ENCODE data around the gene RNF151.

Gene RNF151

GRCh38 chr16:1992704-1993317 lies 26.2 kb downstream of the RNF151 start:
- DNase-seq = no peak

- DNase-seq = peak; percentile 20
These were observed 27.1 kb downstream of the RNF151 start for GRCh38 chr16:1993731-1994131.

GRCh38 chr16:1997494-1998359 lies 31.1 kb downstream of the RNF151 start:
- DNase-seq = no peak

DNA sequence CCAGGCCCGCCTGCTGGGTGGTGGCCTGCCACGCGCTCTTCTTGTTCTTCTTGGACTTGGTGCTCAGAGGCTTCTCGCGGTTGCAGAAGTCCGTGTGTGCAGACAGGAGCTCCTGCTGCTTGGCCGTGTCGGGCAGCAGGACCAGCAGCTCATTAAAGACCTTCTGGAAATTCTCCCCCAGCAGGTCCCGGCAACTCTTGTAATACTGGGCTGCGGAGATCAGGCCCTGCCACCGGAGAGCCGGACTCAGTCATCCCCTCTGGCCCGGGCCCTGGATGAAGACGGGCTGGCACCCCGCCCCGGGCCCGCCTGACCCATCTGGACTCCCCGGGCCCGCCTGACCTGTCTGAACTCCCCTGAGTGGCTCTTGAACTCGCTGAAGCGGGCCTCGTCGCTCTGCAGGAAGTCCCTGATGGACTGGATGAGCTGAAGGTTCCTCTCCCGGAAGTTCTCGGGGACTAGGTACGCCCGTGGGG lies 31.7 kb downstream of the RNF151 start:
- no peak for DNase-seq

DNA sequence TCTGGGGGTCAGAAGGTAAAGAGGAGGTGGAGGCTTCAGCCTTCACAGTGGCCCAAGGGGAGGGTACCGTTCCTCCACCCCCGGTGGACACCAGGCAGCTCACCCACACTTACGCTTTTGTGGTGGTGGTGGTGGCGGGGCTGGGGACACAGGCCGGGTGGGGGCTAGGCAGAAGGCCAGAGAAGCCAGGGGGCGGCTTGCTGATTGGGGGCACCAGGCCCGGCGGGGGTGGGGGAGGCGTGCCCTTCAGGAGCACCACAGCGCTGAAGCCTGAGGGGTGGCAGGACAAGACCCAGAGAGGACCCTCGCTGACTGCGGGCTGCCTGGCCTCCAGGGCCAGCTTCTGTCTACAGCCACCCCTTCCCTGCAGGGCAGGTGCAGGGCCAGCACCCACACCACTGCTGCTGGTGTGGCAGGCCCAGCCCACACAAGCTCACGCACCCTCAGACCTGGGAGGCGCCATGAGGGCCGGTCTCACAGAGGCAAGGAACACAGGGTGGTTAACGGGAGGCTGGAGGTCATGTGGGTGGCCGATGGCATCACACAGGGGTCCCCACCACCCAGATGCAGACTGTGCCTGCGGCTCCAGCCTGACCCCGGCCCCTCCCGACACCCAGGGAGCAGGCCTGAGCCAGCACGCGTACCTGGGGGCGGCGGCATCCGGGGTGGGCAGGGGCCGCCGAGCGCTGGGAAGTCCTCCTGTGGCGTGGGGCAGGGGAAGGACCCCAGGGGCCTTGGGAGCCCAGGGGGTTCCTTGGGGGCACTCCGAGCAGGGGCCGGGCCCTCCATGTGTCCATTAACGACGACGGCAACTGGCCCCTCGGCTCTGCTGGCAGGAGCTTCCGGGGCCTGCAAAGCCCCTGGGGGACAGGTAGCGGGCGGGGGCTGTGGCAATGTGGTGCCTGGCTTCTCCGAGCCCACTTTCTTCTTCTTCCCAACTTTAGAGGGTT lies 32.5 kb downstream of the RNF151 start:
- no peak for DNase-seq

DNA sequence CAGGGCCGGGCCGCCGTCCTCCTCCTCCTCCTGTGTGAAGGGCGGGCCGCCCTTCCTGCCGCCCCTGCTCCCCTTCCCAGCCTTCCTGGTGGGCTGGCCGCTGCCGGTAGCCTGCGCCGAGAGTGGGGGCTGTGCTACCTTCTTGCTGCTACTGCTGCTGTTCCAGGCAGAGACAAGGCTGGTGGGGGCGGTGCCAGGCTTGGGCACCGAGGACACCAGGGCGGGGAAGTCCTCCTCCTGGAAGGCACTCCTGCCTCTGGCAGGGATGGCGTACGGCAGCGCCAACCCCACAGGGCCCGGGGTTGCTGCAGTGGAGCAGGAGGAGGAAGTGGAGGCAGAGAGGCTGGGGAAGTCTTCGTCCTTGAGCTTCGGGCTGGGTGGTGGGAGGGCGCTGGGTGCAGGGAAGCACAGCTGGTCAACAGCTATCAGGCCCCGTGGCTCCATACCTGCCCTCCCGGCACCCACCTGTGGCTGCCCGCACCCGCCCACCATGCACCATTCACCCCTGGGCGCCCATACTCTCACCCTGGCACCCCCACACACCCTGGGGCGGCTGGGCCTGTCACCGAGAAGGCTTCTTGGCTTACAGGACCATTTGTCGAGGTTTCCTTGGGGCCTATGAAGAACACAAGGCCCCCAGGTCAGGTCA lies 33.3 kb downstream of the RNF151 start:
- no peak for DNase-seq

GRCh38 chr16:2001035-2001434 lies 34.4 kb downstream of the RNF151 start:
- DNase-seq = no peak

DNA sequence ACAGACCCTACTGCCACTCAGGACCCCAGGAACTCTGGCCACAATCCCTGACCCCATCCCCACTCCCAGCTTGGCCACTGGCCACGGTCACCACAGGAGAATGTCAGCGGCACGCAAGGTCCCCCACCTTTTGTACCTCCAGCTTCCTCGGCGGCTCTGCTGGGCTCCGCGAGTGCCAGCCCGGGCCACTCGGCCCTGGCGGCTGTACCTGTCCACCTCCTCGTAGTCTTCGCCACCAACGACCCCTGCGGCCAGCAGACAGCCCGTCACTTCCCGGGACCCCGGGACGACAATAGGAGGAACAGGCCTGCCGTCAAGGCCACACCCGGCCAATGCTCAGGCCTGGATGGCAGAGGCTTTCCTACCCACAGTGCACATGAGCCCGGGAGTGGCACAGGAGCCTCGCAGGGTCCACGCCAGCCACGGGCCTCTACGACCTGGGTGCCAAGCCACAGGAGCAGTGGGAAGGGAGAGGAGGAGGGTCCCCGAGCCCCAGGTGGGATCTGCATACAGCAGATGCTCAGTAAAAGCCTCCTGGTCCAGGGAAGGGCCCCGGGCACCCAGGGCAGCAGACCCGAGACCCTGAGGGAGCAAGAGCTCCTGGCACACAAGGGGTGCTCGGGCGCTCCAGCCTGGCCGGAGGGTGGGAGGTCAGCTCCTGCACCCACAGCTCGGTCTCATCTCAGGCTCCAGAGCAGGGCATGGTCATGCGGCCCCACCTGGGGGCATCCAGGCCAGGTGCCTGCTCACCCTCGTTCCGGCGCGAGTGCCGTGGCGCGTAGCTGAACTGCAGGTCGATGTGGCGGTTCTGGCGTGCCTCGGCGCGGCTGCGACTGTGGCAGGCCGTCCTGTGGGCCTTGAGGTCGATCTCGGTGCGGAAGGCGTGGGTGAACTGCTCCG lies 35.0 kb downstream of the RNF151 start:
- no peak for DNase-seq

GRCh38 chr16:2002406-2003230 lies 36.0 kb downstream of the RNF151 start:
- no peak for DNase-seq

- no peak for DNase-seq
These were observed 36.7 kb downstream of the RNF151 start for GRCh38 chr16:2003231-2003826.

- DNase-seq = peak; percentile 85
These were observed 37.4 kb downstream of the RNF151 start for GRCh38 chr16:2003827-2004641.

DNA sequence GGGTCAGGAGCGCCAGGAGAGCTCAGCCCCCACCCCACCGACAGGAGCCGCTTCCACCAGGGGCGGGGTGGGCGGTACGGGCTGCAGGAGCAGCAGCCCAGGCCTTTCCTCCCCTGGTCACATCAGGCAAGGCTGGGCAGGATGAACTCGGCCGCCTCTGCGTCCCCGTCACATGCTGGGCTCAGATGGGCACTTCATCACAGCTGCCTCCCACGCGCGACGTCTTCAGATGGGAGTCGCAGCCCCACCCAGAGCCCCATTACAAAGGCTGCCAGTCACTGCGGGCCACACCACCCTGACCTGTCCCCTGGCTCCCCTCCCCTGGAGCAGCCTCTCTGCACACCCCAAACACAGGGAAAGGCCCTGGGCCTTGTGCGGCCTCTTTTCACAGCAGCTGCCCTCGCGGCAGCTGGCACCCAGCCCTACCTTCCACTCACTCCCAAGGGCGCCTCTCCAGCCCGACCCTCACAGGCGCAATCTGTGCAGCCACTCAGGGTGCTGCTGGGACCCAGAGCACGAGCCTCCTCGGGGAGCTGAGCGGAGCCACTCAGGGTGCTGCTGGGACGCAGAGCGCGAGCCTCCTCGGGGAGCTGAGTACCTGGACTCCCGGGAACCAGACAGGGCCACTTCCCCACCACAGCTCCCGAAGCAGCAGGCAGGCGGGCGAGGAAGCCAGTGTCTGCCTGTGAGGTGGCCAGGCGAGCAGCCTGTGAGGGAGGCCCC lies 38.3 kb downstream of the RNF151 start:
- no peak for DNase-seq

- no peak for DNase-seq
These were observed 39.0 kb downstream of the RNF151 start for GRCh38 chr16:2005646-2006045.

- DNase-seq = no peak
These were observed 39.7 kb downstream of the RNF151 start for GRCh38 chr16:2006317-2006716.

DNA sequence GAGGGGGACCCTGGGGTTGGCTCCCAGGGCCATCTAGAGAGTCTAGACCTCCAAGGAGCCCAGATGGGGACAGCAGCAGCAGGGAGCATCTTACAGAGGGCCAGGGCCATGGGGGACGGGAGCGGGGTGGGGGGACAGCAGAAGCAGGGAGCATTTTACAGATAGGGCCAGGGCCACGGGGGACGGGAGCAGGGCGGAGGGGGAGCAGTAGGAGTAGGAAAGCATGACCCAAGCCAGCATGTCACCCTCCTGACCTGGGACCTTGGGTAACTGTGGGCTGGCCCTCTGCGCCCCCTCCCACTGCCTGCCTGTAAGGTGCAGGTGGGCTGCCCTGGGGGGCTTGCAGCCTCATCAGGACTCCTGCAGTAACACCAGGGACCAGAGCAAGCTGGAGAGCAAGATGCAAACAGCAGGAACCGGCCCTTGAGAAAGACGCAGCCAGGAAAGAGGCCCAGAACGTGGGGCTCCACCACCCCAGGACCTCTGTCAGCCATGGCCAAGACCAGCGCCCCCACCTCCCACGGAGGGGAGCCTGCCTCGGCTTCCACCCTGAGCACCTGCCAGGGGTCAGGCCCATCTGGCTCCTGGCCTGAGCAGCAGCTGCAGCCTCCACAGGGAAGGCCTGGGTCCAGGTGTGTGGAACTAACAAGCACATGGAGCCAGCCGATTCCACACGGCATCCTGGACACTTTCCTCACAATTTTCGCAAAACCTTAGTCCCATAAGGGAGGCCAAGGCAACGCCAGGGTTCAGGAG lies 40.6 kb downstream of the RNF151 start:
- no peak for DNase-seq

GRCh38 chr16:2008009-2008526 lies 41.4 kb downstream of the RNF151 start:
- peak; percentile 55 for DNase-seq

GRCh38 chr16:2008631-2009163 lies 42.0 kb downstream of the RNF151 start:
- DNase-seq = peak; percentile 11

Measured in fibroblast of skin of scalp (primary cell).